ENCODE data around the gene VWA5B1.

VWA5B1 gene

DNA sequence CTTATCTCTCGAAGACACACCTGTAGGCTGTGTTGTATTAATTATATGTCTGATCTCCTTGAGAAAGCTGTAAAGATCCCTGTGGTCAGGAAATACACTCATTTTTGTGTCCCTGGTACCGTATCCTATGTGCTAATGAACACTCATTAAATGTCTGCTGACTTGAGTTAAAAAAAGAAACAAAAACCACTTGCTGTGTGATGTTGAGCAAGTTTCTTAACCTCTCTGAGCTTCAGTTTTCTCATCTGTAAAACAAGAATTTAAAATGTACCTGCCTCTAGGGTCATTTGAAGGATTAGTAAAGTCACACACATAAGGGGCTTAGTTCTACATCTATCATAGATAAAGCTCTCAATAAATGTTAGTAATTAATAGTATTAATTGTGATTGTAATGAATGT, 91.3 kb downstream of the VWA5B1 start:
- Histone ChIP-seq H3K36me3 (ENCODE audit: control insufficient read depth in 1 of 2, insufficient read depth in 2 of 2, low read length in 2 of 2) (no peaks in the 10 kb centered on the region), H3K9me3 (ENCODE audit: control insufficient read depth in 1 of 2, low read length in 2 of 2) (no peaks in the 10 kb centered on the region), H3K27me3 (ENCODE audit: low read depth, low read length) (peaks cover 10% of the 10 kb centered on the region), H3K4me3 (ENCODE audit: low read depth in 1 of 2, low read length in 2 of 2) (no peak overlapping the region), H3K4me1 (ENCODE audit: control insufficient read depth in 1 of 2, insufficient read depth in 2 of 2, low read length in 2 of 2) (no peaks in the 10 kb centered on the region), H3K27ac (ENCODE audit: low read length) (no peak overlapping the region)

DNA sequence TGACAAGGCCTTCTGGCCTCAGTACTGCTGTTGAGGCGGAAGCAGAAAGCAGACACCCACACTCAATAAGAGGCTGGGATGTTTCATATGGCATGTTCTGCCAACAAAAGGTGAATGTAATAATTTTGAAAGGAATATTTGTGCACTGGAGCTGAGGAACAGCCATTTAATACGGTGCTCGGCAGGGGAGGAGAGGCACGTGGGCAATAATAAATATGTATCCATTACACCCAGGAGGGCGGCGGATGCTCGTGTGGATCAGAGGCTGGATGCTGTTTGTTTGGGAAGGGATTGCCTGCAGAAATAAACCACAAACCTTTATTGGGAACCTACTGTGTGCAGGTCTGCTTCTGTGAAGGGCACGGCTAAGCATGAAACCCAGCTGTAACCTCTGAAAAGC, 92.0 kb downstream of the VWA5B1 start:
- Histone ChIP-seq H3K36me3 (ENCODE audit: control insufficient read depth in 1 of 2, insufficient read depth in 2 of 2, low read length in 2 of 2) (no peaks in the 10 kb centered on the region), H3K4me3 (ENCODE audit: low read depth in 1 of 2, low read length in 2 of 2) (no peak overlapping the region), H3K4me1 (ENCODE audit: control insufficient read depth in 1 of 2, insufficient read depth in 2 of 2, low read length in 2 of 2) (no peaks in the 10 kb centered on the region), H3K9me3 (ENCODE audit: control insufficient read depth in 1 of 2, low read length in 2 of 2) (no peaks in the 10 kb centered on the region), H3K27ac (ENCODE audit: low read length) (no peak overlapping the region), H3K27me3 (ENCODE audit: low read depth, low read length) (peaks cover 11% of the 10 kb centered on the region)

DNA sequence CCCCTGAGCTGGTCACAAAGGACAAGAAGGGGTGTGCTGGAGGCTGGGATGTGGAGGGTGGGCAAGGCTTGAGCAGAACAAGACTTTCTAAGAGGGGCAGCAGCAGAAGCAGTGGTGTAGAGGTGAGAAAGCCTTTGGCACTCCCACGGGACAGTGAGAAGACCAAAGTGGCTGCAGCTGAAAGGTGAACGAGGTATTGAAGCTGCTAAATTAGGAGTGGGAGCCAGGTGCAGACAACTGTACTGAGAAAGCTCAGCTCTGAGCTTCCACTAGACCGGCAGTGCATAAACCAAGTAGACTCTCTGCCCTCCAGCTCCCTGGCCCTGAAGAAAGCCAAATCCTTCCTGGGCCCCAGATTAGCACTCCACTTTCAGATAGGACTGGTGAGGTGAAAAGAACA, 93.0 kb downstream of the VWA5B1 start:
- H3K36me3 ChIP-seq (ENCODE audit: control insufficient read depth in 1 of 2, insufficient read depth in 2 of 2, low read length in 2 of 2): no peaks in the 10 kb centered on the region
- H3K9me3 ChIP-seq (ENCODE audit: control insufficient read depth in 1 of 2, low read length in 2 of 2): no peaks in the 10 kb centered on the region
- H3K4me1 ChIP-seq (ENCODE audit: control insufficient read depth in 1 of 2, insufficient read depth in 2 of 2, low read length in 2 of 2): no peaks in the 10 kb centered on the region
- H3K27ac ChIP-seq (ENCODE audit: low read length): no peak overlapping the region
- H3K4me3 ChIP-seq (ENCODE audit: low read depth in 1 of 2, low read length in 2 of 2): no peak overlapping the region
- peaks cover 18% of the 10 kb centered on the region for H3K27me3 ChIP-seq (ENCODE audit: low read depth, low read length)

DNA sequence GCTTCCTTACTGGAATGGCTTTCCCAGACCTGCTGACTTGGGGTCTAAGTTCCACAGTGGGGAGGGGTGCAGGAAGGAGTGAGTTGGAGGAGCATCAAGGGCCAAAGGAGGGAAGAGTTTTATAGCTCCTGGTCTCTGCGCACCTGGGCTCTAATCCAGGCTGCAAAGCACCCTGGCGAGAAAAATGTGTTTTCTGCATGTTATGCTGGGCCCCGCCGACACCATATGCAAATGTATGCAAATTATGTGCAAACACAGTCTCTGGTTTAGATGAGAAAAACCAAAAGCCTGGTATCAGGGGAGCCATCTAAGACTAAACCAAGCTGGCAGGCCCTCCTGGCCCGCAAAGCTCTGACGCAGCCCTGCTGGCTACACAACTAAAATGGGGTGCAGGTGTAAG, 95.0 kb downstream of the VWA5B1 start:
- H3K27me3 ChIP-seq (ENCODE audit: low read depth, low read length): peaks cover 18% of the 10 kb centered on the region
- H3K27ac ChIP-seq (ENCODE audit: low read length): no peak overlapping the region
- no peaks in the 10 kb centered on the region for H3K9me3 ChIP-seq (ENCODE audit: control insufficient read depth in 1 of 2, low read length in 2 of 2)
- H3K4me1 ChIP-seq (ENCODE audit: control insufficient read depth in 1 of 2, insufficient read depth in 2 of 2, low read length in 2 of 2): no peaks in the 10 kb centered on the region
- H3K36me3 ChIP-seq (ENCODE audit: control insufficient read depth in 1 of 2, insufficient read depth in 2 of 2, low read length in 2 of 2): no peaks in the 10 kb centered on the region
- no peak overlapping the region for H3K4me3 ChIP-seq (ENCODE audit: low read depth in 1 of 2, low read length in 2 of 2)

DNA sequence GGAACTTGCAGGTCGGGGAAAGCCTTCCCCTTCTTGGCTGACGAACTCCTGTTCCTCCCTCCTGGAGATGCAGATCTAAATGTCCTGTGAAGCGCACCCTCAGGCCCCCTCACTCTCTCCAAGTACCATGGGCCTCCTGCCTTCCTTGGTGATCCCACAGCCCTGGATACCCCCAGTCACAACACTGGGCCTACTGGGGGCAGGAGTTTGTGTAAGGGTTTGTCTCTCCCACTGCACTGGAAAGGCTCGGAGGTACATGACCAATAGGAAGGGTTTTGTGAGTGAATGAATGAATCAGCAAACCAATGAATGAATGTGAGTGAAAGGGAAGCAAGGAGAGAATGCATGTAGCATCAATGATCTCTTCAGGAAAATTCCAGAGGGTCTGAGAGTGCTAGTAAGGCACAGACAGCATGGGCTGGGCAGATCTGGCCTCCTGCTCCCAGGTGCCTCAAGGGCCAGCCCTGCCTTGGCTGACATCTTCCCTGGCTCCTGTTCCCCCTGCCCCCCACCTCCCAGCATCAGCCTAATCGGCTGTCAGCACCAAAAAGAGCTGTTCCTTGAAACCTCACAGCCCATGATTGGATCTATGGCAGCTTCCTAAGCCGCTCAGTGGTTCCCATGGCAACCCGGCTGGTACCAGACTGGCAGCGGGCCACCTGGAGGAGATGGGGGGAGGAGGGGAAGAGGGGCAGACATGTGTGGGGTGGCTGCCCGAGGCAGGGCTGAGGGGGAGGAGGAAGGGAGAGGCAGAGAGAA, 95.8 kb downstream of the VWA5B1 start:
- Histone ChIP-seq H3K4me3 (ENCODE audit: low read depth in 1 of 2, low read length in 2 of 2) (no peak overlapping the region), H3K36me3 (ENCODE audit: control insufficient read depth in 1 of 2, insufficient read depth in 2 of 2, low read length in 2 of 2) (no peaks in the 10 kb centered on the region), H3K27me3 (ENCODE audit: low read depth, low read length) (peaks cover 18% of the 10 kb centered on the region), H3K9me3 (ENCODE audit: control insufficient read depth in 1 of 2, low read length in 2 of 2) (no peaks in the 10 kb centered on the region), H3K4me1 (ENCODE audit: control insufficient read depth in 1 of 2, insufficient read depth in 2 of 2, low read length in 2 of 2) (no peaks in the 10 kb centered on the region), H3K27ac (ENCODE audit: low read length) (no peak overlapping the region)

DNA sequence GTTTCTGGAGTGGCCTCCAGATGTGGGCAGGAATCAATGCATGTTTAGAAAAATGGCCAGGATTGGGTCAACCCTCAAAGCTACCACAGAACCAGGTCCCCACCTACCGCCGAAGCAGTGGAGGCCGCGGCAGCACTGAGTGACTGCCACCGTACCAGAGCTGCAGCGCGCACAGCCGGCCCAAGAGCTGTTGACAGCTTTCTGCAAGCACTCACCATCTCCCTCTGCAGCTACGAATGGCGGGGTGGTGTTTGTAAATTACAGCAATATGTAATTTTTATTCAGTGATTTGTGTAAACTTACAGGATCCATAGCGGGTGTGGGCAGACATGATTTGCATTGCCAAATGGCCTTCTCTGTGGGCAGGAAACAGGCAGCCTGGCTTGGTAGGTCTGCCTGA, 98.9 kb downstream of the VWA5B1 start:
- H3K27me3 ChIP-seq (ENCODE audit: low read depth, low read length): peaks cover 17% of the 10 kb centered on the region
- H3K4me1 ChIP-seq (ENCODE audit: control insufficient read depth in 1 of 2, insufficient read depth in 2 of 2, low read length in 2 of 2): no peaks in the 10 kb centered on the region
- no peaks in the 10 kb centered on the region for H3K36me3 ChIP-seq (ENCODE audit: control insufficient read depth in 1 of 2, insufficient read depth in 2 of 2, low read length in 2 of 2)
- H3K4me3 ChIP-seq (ENCODE audit: low read depth in 1 of 2, low read length in 2 of 2): no peak overlapping the region
- no peak overlapping the region for H3K27ac ChIP-seq (ENCODE audit: low read length)
- no peaks in the 10 kb centered on the region for H3K9me3 ChIP-seq (ENCODE audit: control insufficient read depth in 1 of 2, low read length in 2 of 2)

DNA sequence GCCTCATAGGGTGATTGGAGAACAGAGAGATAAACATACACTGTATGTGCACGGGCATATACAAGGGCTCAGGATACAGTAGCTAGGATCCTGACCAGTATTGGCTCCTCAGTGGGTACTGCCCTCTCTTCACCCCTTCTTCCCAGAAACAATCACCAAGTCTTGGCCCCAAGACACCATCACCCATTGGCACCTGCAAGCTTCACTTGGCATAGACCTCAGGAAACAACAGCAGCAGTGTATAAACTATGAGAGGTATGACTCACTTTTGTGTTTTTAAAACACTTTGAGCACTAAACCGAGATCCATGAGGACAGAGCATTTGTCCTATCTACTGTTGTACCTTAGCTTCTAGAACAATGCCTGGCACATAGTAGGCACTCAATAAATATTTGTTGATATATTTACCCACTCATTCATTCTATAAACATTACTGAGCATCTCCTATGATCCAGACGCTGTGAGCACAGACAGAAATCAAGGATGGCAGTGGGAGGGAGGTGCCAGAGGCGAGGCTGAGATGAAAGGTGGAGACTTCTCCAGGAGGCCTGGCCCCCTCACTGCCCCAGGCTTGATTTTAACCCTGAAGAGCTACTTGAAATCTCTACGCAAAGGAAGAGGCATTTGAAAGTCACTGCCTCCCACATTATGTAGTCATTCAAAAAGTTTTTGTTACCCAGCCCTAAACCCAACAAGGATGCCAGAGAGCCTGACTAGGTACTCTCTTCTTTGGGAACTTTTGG, 100.1 kb downstream of the VWA5B1 start:
- H3K36me3 ChIP-seq (ENCODE audit: control insufficient read depth in 1 of 2, insufficient read depth in 2 of 2, low read length in 2 of 2): no peaks in the 10 kb centered on the region
- peaks cover 13% of the 10 kb centered on the region for H3K27me3 ChIP-seq (ENCODE audit: low read depth, low read length)
- H3K27ac ChIP-seq (ENCODE audit: low read length): no peak overlapping the region
- H3K9me3 ChIP-seq (ENCODE audit: control insufficient read depth in 1 of 2, low read length in 2 of 2): no peaks in the 10 kb centered on the region
- H3K4me3 ChIP-seq (ENCODE audit: low read depth in 1 of 2, low read length in 2 of 2): no peak overlapping the region
- no peaks in the 10 kb centered on the region for H3K4me1 ChIP-seq (ENCODE audit: control insufficient read depth in 1 of 2, insufficient read depth in 2 of 2, low read length in 2 of 2)

DNA sequence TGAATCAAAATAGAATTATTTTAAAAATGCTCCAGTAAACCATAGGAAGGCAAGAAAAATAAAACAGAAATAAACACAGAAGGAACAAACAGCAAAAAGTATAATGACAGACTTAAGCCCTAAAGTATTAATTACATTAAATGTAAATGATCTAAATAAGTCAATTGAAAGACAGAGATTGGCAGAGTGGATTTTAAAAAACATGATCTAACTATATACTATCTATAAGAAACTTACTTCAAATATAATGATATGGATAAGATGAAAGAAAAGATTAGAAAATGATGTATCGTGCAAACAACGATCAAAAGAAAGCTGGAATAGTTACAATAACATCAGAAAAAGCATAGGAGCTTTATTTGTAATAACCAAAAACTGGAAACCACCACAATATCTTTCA, 104.6 kb downstream of the VWA5B1 start:
- Histone ChIP-seq H3K4me1 (ENCODE audit: control insufficient read depth in 1 of 2, insufficient read depth in 2 of 2, low read length in 2 of 2) (no peaks in the 10 kb centered on the region), H3K27ac (ENCODE audit: low read length) (no peak overlapping the region), H3K36me3 (ENCODE audit: control insufficient read depth in 1 of 2, insufficient read depth in 2 of 2, low read length in 2 of 2) (no peaks in the 10 kb centered on the region), H3K27me3 (ENCODE audit: low read depth, low read length) (no peaks in the 10 kb centered on the region), H3K4me3 (ENCODE audit: low read depth in 1 of 2, low read length in 2 of 2) (no peak overlapping the region), H3K9me3 (ENCODE audit: control insufficient read depth in 1 of 2, low read length in 2 of 2) (peaks cover 0 to 3% of the 10 kb centered on the region in 2 donors)

DNA sequence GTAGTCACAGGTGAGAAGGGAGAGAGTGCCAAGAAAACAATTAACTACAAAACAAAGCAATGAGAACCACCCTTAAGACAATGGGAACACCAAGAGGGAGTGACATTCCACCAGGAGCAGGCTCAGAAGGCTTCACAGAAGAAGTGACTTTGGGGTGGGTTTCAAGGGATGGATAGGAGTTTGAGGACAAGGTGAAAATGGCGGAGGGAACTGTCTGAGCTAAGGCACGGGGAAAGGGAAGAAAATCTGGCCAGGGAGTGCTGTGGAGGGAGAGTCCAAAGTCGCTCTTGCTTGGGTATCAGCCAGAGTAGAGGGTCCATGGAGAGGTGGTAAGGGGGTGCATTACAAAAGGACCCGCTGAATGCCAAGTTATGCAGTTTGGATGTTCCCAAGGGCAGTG, 108.1 kb downstream of the VWA5B1 start:
- Histone ChIP-seq H3K9me3 (ENCODE audit: control insufficient read depth in 1 of 2, low read length in 2 of 2) (peaks cover 0 to 3% of the 10 kb centered on the region in 2 donors), H3K36me3 (ENCODE audit: control insufficient read depth in 1 of 2, insufficient read depth in 2 of 2, low read length in 2 of 2) (no peaks in the 10 kb centered on the region), H3K27ac (ENCODE audit: low read length) (no peak overlapping the region), H3K4me3 (ENCODE audit: low read depth in 1 of 2, low read length in 2 of 2) (no peak overlapping the region), H3K4me1 (ENCODE audit: control insufficient read depth in 1 of 2, insufficient read depth in 2 of 2, low read length in 2 of 2) (no peaks in the 10 kb centered on the region), H3K27me3 (ENCODE audit: low read depth, low read length) (no peaks in the 10 kb centered on the region)

DNA sequence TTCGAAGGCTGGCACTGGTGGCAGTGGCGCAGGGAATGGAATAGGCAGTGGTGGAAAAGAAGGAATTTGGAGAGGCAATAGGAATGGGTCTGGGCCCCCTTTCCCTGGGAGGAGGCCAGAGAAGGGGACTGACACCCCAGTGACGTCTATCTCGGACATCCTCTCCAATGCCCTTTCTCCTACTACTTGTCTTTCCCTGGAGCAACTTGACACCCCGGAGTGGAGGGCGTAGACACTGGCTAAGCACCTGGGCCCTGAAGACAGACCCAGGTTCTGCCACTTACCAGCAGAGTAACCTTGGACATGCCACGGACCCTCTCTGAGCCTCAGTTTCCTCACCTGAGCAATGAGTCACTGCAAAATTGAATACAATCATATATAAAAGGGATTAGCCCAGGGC, 108.5 kb downstream of the VWA5B1 start:
- H3K4me3 ChIP-seq (ENCODE audit: low read depth in 1 of 2, low read length in 2 of 2): no peak overlapping the region
- H3K4me1 ChIP-seq (ENCODE audit: control insufficient read depth in 1 of 2, insufficient read depth in 2 of 2, low read length in 2 of 2): no peaks in the 10 kb centered on the region
- H3K27me3 ChIP-seq (ENCODE audit: low read depth, low read length): no peaks in the 10 kb centered on the region
- no peak overlapping the region for H3K27ac ChIP-seq (ENCODE audit: low read length)
- H3K9me3 ChIP-seq (ENCODE audit: control insufficient read depth in 1 of 2, low read length in 2 of 2): peaks cover 0 to 3% of the 10 kb centered on the region in 2 donors
- no peaks in the 10 kb centered on the region for H3K36me3 ChIP-seq (ENCODE audit: control insufficient read depth in 1 of 2, insufficient read depth in 2 of 2, low read length in 2 of 2)

DNA sequence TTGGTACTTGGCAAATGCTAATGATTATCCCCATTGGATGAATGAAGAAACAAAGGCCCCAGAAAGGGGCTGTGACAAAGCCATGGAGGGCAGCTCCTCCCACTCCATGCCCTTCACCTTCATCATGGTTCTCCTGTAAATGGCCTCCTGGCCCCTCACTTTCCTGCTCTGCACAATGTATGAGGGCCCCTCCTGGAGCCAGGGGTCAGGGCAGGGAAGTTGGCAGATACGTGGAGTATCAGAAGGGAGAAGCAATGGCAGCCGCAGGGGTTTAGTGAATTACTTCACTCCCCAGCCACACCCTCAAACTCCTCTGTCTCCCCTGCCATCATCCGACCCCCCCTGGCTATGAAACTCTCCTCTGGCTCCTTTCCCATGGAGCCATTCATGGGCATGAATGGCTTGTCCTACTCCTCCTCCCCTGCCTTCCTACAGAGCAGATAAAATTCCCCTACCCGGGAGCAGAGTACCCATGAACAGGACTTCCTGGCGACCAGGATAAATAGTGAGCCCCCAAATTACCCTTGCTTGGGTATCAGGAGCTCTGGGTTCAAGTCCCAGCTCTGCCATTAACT, 109.0 kb downstream of the VWA5B1 start:
- Histone ChIP-seq H3K4me3 (ENCODE audit: low read depth in 1 of 2, low read length in 2 of 2) (no peak overlapping the region), H3K36me3 (ENCODE audit: control insufficient read depth in 1 of 2, insufficient read depth in 2 of 2, low read length in 2 of 2) (no peaks in the 10 kb centered on the region), H3K4me1 (ENCODE audit: control insufficient read depth in 1 of 2, insufficient read depth in 2 of 2, low read length in 2 of 2) (no peaks in the 10 kb centered on the region), H3K27me3 (ENCODE audit: low read depth, low read length) (no peaks in the 10 kb centered on the region), H3K27ac (ENCODE audit: low read length) (no peak overlapping the region), H3K9me3 (ENCODE audit: control insufficient read depth in 1 of 2, low read length in 2 of 2) (peaks cover 0 to 3% of the 10 kb centered on the region in 2 donors)
